Measurements from ENCODE around the gene ARHGAP4. TPM values are rescaled to one million over a fixed set of nuclear protein-coding genes. Genes with fewer than 3 reads are reported as not detected.

The ARHGAP4 gene
- total and polyA plus RNA-seq, 10 of the 15 experiments (the other 5 are each of a cell fraction or from before 2014, with no cell fraction given) = 0.71 to 120 (median 44.3) TPM

DNA sequence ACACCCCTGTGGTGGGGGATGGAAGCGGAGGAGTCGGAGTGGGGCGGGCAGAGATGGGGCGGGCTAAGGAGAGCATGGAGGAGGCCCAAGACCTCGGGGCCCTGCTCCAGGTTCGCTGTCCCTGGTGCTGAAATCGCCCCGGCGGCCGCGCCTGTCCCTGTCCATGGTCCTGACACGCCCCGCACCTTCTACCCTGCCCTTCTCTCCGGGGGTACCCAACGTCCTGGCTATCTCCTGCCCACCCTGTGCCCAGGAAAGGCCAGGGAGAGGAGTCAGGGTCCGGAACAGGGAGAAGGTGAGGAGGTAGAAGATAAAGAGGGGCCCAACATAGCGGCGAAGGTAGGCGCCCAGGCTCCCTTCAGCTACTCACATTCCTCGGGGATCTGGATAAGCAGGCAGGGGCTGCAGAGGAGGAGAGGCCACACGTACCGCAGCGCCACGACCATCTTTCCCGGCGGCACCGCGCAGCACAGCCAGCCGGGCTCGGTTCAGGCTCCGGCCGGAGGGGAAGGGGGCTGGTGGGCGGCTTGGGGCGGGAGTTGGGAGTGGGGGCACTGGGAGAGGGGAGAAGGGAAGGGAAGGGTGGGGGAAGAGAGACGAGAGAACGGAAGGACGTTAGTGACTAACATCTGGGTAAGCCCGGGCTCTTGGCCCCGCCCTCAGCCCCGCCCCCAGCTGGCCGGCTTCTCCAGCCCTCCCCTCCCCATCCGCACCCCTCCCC is 50.5 kb downstream of the ARHGAP4 start (continued):
- TF ChIP-seq STAT3 (IDR thresholded peaks at IDR 0.05; ENCODE audit: low read depth, low read length) (no peak), POU2F2 (IDR thresholded peaks at IDR 0.05; ENCODE audit: borderline replicate concordance, low read depth, low read length) (no peak), HDAC6 (IDR thresholded peaks at IDR 0.05; ENCODE audit: unreplicated experiment) (no peak), TCF12 (IDR thresholded peaks at IDR 0.05; ENCODE audit: low read depth, low read length) (peak; percentile 22; the same call in 1 of the 2 replicates), RB1 (IDR thresholded peaks at IDR 0.05; ENCODE audit: borderline replicate concordance) (no peak), EGR1 (IDR thresholded peaks at IDR 0.05; ENCODE audit: borderline replicate concordance in 1 of 2, low read depth in 2 of 2, low read length in 2 of 2) (no peak), PAX8 (IDR thresholded peaks at IDR 0.05) (no peak)
- TF ChIP-seq, protein P1, sequence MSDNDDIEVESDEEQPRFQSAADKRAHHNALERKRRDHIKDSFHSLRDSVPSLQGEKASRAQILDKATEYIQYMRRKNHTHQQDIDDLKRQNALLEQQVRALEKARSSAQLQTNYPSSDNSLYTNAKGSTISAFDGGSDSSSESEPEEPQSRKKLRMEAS (IDR thresholded peaks at IDR 0.05; ENCODE audit: low read depth, low read length) = 0 out of 2 replicates have a peak, but pooled peaks have one; percentile 45
- TF ChIP-seq, protein P2, sequence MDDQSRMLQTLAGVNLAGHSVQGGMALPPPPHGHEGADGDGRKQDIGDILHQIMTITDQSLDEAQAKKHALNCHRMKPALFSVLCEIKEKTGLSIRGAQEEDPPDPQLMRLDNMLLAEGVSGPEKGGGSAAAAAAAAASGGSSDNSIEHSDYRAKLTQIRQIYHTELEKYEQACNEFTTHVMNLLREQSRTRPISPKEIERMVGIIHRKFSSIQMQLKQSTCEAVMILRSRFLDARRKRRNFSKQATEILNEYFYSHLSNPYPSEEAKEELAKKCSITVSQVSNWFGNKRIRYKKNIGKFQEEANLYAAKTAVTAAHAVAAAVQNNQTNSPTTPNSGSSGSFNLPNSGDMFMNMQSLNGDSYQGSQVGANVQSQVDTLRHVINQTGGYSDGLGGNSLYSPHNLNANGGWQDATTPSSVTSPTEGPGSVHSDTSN (IDR thresholded peaks at IDR 0.05; ENCODE audit: insufficient replicate concordance, low read depth, low read length) = no peak
- TF ChIP-seq, protein P3, sequence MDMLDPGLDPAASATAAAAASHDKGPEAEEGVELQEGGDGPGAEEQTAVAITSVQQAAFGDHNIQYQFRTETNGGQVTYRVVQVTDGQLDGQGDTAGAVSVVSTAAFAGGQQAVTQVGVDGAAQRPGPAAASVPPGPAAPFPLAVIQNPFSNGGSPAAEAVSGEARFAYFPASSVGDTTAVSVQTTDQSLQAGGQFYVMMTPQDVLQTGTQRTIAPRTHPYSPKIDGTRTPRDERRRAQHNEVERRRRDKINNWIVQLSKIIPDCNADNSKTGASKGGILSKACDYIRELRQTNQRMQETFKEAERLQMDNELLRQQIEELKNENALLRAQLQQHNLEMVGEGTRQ (IDR thresholded peaks at IDR 0.05; ENCODE audit: borderline replicate concordance, low read depth, low read length) = no peak

All from GM12878 (cell line).